ENCODE measurements around the gene GALNT2.

The GALNT2 gene

DNA sequence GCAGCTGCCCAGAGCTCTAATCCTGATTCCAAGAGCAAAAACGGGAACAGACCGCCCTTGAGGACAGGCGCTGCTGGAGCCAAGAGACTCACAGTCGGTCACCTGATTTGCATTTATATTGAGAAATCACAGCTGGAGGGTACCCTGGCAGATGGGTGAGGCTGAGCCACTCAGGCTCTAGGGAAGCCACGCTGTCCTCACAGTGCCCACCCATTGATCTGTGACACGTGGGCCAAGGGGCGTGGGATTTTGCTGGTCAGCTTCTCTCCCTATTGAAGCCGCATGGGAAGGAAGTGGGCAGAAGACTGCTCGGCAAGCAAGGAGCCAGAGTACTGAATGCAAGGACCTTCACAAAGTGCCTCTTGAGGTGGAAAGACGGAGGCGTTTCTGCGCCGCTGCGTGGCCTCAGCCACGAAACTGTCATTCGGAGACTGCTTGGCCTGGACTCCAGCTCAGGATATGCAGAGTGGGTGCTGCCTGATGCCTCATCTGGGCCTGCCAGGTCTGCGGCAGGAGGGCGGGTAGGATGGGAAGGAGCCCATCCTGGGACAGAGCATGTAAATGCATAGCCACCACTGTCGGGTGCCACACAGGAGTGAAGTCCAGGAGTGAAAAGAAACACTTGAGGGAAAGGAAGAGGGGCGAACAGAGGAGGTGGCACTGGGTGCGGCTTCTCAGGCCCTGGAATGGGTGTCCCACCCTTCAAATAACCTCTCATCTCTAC lies 219.3 kb downstream of the GALNT2 start:
- no peak for DNase-seq

DNA sequence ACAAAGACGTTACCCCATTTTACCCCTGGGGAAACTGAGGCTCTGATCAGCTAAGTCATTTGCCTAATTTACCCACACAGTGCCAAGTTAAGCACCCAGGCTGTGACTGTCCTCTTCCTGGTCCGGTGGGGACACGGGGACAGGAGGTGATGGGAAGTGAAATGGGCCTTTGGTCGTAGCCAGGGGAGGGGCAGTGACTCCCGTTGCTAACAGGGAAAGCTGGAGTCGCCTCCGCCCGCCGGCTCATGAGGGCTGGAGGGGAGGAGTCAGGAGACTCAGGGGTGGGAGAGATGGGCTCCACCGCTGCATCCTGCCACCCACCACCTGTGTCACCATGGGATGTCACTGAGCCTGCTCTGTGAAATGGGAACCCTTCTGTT lies 219.8 kb downstream of the GALNT2 start:
- DNase-seq = no peak

DNA sequence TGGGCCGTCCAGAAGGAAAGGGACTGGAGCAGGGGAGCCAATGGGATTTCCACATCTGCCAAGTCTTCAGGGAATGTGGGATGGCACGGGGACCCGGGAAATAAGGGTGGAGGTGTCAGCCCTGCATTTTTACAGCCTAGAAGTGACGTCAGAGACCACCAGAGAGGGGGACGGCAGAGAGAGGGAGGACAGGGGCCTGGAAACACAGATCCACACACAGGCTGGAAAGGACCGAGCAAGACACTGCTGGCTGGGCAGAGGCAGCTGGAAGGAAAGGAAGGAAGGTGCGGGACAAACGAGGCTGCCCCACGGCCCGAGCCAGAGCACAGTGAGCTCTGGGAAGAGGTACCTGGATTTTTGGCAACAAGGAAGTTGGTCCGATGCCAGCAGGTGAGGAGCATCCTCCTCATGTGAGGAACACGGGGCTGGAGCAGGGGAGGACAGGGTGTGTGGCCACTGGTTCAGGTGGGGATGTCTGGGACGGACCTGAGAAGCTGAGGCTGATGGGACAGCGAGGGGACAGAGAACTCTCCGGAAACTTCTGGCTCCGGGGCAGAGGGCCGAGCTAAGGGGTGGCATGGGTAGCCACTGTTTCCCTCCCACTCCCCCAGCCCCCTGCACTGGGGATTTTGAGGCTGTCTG lies 220.8 kb downstream of the GALNT2 start:
- no peak for DNase-seq

DNA sequence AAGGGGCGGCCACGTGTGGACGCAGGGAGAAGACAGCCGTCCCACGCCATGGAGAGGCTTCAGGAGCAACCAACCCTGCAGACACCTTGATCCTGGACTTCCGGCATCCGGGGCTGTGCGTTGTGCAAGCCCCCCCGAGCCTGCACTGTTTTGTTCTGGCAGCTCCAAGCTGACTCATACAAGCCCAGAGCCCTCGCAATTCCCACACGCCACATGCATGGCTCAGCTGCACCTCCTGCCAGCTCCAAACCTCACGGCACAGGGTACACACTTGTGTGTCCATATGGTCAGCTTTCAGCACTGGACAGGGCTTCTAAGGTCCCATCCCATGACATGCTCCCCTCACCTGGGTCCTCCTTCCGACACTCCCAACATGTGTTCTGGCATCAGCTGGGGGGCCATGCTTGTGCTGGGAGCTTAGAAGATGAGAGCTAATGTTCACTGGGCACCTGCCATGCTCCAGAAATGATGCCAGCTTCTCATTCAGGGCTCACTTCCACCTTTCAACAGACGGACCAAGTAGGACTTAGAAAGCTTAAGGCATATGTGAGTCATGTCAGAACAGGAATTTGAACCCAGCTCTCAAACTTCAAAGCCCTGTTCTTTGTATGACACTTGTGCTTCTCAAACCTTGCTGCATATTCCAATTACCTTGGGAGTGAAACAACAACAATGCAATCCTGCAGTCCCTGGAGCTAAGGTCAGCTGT lies 221.8 kb downstream of the GALNT2 start:
- no peak for DNase-seq

DNA sequence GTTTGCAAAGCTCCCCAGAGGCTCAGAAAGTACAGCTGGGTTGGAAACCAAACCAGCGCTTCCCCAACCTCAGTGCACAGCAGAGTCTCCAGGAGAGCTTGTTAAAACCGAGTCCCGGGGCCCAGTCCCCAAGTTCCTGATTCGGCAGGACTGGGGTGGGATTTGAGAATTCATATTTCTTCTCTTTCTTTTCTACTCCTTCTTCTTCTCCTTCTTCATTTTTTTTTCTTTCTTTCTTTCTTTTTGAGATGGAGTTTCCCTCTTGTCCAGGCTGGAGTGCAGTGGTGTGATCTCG lies 222.3 kb downstream of the GALNT2 start:
- DNase-seq = no peak

DNA sequence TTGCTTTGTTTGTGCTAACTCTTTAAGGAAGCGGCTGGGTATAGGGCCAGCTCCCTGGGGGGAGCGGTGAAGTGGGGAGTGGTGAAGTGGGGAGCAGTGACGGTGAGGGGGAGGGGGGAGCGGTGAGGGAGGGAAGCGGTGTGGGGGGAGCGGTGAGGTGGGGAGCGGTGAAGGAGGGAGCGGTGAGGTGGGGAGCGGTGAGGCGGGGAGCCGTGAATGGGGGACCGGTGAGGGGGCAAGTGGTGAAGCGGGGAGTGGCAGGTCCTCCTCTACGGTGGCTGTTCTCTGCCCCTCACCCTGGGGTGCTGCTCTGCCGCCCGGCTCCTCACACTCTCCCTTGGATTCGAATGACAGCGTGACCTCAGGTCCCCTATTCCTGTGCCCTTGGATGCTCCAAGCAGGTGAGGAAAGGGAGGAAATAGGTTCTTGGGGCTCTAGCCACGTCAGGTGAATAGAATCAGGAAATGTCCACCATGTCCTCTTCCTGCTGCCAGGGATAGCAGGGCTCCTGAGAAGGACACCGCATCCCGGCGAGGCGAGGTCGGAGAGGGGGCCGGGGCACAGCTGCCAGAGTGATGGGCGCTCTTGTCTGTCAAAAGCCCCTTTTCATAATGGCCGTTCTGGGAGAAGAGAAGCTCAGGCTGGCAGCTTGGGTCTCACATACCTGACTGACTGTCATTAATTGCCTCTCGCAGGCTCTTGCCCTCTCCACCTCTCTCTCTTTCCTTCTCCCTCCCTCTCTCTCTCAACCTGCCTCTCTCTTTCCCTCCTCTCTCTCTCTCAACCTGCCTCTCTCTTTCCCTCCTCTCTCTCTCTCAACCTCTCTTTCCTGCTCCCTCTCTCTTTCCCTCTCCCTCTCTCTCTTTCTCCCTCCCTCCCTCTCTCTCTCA lies 224.9 kb downstream of the GALNT2 start:
- no peak for DNase-seq

DNA sequence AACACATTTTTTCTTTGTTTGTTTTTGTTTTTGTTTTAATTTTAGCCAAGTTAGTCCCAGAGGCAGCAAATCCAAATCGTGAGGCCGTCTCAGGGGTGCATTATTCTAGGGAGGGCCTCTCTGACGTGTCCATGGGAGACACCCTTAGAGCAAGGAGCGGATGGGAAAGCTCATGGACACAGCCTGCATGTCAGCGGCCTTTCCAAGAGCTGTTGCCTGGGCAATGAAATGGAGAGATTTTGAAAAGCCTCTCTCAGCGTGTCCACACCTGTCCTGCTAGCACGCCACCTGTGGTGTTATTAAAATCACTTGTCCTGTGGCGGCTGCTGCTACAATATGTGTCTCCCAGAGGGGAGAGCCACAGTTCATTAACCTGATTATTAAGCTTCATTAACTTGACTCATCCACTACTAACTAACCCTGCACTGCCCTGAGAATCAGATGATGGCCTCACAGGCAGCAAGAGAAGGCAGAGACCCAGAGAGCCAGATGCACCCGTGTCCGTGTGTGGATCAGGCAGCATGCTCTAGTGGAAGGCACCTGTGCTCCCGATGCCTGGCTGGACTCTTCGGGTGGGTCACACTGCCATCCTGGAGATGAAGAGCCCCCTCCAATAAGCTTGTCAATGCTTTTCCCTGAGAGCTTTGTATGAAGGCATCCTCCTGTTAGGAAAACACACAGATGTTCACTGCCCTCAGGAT lies 225.8 kb downstream of the GALNT2 start:
- no peak for DNase-seq

DNA sequence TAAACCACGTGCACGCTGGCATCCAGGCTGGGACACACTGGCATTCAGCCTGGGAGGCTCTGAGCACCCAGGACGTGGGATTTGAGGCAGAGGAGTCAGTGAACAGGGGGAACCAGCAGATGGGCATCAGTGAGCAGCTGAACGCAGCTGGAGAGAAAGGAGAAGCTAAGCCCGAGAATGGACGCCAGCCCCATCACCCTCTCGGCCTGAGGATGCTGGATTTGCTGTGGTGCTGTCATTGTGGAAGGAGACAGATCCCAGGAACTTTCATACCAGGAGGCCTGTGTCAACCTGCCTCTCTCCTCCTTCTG lies 226.3 kb downstream of the GALNT2 start:
- DNase-seq = no peak

DNA sequence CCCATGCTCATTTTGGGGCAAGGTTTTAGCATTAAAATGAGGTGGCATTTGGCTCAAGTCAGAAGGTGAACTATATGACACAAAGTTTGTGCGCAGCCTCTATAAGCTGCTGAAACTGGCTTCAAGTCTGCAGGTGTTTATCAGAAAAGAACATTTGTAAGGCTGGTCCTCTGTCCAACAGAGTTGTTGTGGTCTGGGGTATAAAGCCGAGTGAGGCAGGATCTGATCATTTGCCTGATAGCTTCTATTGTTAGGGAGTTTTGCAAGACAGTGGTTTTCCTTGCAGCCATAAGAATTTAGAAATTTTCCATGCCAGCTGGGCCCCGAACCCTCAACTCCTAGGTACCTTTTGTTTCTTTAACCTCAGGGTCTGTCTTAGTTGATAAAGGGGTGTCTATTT lies 228.3 kb downstream of the GALNT2 start:
- DNase-seq = no peak

DNA sequence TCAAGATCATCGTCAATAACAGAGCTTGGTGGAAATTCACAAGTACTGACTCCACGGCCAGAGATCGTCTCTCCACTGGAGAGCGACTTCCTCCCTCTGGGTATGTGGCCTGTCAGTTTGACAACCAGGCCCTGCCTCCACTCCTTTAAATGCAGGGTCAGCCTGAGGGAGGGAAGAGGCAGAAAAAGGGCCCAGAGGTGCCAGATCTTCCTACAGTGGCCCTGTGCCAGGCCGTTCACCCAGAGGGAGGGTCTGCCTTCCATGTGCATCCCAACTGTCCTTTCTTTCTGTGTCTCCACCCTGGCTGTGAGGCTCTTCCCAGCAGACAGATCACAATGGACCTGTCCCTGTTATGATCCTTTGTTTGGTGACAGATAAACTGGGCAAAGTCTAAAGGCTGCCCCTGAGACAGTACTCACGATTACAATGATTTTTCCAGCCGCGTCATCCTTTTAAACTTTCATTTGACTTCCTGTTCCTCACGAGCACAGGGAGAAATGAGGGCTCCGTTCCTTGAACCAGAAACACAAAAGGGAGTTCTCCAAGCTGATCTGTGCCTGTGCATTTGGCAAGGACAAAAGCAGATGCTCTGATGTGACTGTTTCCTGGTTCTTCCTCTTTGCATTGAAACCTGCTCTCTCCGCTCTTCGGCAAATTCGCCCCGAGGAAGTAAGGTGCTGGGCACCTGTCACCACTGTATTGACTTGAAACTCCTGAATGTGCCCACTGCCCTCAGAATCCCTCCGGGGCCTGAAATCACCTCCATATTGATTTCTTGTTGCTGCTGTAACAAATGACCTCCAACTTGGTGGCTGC lies 232.4 kb downstream of the GALNT2 start:
- no peak for DNase-seq

DNA sequence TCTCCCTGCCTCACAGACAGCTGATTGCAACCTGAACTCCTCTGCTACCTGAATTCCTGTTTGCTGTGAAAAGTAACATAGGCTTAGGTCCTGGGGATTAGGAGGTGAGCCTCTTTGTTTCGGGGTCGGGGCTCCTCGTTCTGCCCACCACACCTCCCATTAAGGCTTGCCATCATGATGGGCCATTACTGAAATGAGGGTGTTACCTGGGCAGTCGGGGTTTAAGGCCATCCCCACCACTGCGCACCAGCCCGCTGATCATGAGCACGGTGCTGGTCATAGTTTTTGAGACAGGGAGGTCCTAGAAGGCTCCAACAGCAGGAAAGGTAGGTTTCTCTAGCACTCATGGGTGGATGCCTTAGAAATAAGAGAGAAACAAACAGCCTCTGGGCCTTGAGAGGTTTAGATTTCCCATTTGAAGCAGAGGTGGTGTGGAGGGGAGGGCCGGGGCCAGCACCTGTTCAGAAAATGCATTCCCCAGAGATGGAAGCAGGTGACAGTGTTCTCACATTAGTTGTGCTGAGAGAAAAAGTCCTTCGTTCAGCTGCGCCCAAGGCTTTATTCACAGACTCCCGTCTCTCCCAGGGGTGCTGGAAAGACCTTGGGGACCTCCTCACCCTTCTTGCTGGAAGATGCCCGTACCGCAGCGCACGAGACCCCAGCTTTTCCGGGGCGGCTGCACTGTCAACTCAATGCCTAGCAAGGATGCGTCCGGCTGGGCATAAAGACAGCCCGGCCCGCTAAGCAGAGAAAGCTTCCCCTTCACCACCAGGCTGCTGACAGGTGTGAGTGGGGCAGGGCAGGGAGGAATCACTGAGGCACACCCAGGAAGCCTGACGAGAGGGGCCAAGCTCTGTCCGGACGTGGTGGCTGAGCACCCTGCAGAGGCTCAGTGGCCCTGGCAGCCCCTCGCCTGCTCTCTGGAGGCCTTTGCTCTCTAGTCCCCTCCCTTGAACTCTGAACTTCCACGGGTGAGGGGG lies 233.6 kb downstream of the GALNT2 start:
- no peak for DNase-seq

DNA sequence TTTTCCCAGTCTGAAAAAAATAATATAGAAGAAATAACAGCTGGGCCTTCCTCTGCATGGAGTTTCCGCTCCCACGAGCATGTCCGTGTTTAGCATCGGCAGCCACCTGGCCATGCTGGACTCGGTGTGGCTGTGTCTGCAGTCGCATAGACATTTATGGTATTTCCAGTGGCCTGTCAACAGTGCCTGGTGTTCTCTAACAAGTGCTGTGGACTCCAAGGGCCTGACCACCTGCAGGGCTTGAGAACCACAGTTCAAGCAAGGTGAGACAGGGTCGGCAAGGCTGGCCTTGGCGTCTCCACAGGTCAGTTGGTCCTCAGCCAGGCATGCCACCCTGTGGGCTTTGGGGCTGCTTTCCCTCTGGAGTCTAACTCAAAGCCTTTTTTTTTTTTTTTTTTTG lies 234.3 kb downstream of the GALNT2 start:
- DNase-seq = no peak

DNA sequence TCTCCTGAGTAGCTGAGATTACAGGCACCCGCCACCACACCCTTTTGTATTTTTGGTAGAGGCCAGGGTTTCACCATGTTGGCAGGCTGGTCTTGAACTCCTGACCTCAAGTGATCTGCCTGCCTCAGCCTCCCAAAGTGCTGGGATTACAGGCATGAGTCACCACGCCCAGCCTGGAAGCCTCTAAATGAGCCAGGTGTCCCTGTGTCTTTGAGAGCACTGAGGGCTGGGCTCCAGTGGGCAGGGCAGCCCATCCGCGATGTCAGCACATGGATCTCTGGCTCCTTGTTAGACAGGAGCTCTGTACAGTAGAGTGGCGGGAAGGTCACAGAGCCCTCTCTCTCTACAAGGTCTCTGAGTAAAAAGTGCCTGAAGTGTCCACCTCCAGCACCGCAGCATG lies 234.8 kb downstream of the GALNT2 start:
- no peak for DNase-seq

DNA sequence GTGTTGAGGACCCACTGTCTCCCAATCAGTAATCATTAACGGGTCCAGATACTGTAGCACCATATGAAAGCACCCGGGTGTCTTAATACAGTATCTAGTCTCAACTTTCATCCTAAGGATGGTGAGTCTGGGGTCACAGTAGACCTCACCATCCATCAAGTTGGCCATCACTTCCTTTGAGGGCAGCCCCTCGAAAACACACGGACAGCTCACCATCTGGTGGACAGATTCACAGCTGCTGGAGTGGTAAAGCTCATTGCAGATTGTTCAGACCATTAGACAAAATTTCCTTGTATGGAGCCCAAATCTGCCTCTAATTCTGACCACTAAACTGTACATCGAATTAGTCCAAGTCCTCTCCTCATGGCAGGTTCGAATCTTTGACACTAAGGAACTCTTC lies 236.0 kb downstream of the GALNT2 start:
- DNase-seq = no peak

DNA sequence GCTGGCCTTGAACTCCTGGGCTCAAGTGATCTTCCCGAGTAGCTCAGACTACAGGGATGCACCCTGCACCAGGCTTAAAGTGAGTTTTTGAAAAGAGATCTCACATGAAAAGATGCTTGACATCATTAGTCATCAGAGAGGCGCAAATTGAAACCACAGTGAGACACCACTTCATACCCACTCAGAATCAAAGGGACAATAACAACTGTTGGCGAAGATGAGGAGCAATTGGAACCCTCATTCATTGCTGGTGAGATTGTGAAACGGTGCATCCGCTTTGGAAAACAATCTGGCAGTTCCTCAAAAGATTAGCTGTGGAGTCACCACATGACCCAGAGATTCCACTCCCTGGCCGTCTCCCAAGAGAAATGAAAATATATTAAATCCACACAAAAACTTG lies 236.8 kb downstream of the GALNT2 start:
- no peak for DNase-seq

DNA sequence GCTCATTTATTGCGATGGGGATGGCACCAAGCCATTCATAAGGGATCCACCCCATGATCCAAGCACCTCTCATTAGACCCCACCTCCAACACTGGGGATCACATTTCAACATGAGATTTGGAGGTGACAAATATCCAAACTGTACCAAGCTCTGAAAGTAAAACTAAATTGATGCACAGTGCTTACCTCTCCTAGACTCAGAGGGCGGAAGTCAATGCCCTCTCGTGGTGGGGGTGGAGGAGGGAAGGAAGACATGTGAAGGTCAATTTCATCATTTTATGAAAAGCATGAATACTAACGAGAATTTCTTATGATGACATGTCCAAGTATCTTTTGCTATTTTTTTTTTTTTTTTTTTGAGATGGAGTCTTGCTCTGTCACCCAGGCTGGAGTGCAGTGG lies 239.1 kb downstream of the GALNT2 start:
- DNase-seq = no peak

DNA sequence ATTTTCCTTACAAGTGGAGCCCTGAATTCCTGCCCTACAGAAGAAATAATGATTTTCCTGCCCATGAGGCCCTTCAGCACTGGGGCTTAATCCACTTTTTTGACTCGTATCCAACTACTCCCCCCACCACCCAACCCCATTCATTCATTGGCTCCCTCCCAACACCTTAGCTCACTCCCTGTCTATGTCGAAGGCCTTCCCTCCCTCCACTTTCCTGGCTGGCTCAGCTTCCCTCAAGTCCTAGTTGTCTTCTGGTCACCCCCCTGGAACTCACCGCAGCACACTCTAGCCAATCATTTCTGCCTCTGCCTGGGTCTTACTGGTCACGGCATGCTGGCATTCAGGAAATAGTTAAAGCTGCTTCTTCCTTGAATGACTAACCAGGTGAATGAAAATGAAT lies 240.2 kb downstream of the GALNT2 start:
- no peak for DNase-seq

DNA sequence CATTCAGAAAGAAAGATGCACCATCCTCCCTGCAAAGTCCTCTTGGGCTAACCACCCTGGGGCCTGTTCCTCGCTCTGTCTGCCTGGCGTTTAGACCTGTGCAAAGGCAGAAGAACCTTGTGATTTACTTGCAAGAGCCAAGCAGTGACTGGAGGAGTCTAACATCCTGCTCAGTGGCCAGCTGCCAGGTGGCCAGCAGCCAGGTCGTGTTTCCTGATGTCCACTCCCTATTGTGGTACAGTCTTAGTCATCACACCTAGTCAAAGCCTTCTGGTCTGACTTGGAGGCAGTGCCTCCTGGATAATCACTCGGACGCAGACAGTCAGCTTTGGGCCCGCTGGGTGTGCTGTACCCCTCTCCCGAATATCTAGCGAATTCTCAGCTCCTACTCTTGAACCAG lies 241.0 kb downstream of the GALNT2 start:
- no peak for DNase-seq

DNA sequence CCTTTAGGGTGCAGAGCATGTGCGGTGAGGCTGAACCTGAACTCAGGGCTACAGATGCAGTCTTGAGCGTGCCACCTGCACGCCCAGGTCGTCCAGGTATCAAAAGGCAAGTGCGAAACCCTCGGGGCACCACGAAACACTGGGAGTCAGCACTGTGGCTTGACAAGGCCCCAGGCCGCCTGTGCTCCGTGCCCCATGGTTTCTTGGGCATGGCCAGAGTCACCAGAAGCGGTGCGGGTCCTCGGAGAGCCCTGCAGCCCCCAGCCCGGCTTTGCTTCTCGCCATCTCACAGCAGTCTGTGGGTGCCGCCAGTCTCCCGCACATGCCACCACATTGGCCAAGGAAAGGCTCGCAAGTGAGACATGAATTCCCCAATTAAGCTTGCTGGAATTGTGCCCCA lies 241.8 kb downstream of the GALNT2 start:
- DNase-seq = no peak

DNA sequence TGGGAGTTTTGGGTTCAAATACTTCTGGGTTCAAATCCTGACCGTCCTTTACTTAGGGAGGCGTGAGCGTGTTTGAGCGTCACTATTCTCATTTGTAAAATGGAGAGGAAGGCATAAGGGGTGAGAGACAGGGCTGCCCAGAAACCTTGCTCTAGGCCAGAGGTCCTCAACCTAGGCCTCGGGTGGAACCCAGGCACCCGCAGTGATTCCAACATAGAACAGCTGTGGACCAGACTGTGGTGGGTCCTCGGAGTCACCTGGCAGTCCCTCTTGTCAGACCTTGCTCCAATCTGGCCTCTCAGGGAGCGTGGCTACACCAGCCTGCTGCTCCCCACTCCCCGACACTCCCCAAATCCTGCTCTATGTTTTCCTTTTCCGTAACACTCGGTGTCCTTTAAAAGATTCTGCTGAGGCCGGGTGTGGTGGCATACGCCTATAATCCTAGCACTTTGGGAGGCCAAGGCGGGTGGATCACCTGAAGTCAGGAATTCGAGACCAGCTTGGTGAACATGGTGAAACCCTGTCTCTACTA lies 242.7 kb downstream of the GALNT2 start:
- no peak for DNase-seq
